Gastrocnemius medialis (tissue), 4 donors: ENCODE measurements around the gene HEXD.

Source experiments
- POLR2A ChIP-seq, 2 donors: fragments of 450-650 bp; IDR thresholded peaks; one replicate each; pipeline ENCODE4 v1.6.1; 2017; ENCODE audit warnings: antibody characterized with exemption in 2 of 2, mild to moderate bottlenecking in 2 of 2, moderate library complexity in 2 of 2
- TF ChIP-seq, protein P1 (sequence below), 5 experiments: fragments of 450-650 bp in 3 of 5; fragments of 200-600 bp in 2 of 5; sonication (generic) in 2 of 5; IDR thresholded peaks in 4 of 5; conservative IDR thresholded peaks in 1 of 5; 1 replicate in 4 of 5; 2 replicates in 1 of 5; pipeline ENCODE4 v1.5.1; 2016 to 2019; ENCODE audit warnings: antibody characterized with exemption in 5 of 5, mild to moderate bottlenecking in 3 of 5, moderate library complexity in 3 of 5

DNA sequence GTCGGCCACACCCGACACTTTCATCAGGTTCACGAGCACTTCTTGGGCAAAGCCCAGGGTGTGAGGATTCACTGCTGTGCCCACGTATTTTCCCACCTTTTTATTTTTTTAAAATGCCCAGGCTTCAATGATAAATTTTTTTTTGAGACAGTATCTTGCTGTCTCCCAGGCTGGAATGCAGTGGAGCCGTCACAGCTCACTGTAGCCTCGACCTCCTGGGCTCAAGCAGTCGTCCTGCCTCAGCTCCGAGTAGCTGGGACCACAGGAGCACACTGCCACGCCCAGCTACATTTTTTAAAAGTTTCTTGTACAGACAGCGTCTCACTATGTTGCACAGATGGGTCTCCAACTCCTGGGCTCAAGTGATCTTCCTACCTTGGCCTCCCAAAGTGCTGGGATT is 28.8 kb upstream of the HEXD start:
- TF ChIP-seq, protein P1, sequence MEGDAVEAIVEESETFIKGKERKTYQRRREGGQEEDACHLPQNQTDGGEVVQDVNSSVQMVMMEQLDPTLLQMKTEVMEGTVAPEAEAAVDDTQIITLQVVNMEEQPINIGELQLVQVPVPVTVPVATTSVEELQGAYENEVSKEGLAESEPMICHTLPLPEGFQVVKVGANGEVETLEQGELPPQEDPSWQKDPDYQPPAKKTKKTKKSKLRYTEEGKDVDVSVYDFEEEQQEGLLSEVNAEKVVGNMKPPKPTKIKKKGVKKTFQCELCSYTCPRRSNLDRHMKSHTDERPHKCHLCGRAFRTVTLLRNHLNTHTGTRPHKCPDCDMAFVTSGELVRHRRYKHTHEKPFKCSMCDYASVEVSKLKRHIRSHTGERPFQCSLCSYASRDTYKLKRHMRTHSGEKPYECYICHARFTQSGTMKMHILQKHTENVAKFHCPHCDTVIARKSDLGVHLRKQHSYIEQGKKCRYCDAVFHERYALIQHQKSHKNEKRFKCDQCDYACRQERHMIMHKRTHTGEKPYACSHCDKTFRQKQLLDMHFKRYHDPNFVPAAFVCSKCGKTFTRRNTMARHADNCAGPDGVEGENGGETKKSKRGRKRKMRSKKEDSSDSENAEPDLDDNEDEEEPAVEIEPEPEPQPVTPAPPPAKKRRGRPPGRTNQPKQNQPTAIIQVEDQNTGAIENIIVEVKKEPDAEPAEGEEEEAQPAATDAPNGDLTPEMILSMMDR (IDR thresholded peaks at IDR 0.05 in 4 of 5, conservative IDR thresholded peaks at IDR 0.05 in 1 of 5), result no peak
- no peak for TF ChIP-seq POLR2A (IDR thresholded peaks at IDR 0.05)
